CD8-positive, alpha-beta memory T cell (primary cell): ENCODE measurements around the gene SLC5A10. TPM values are rescaled to one million over a fixed set of nuclear protein-coding genes. Genes with fewer than 3 reads are reported as not detected.
A peak's percentile ranks its signal among the peaks of the same experiment; 100 is the strongest.

ENCODE experiments used
- CTCF ChIA-PET: fragments of 350-600 bp; sonication (Branson Sonifier 250); formaldehyde crosslinking; loops from one replicate; lab custom pipeline; 2021; ENCODE audit warnings: antibody characterized with exemption; lab: Charles Lee
- POLR2A ChIA-PET: fragments of 350-600 bp; sonication (Branson Sonifier 250); formaldehyde crosslinking; loops from one replicate; lab custom pipeline; 2021; ENCODE audit warnings: antibody characterized with exemption; lab: Charles Lee
- DNase-seq, 5 donors: peaks; one replicate each; pipeline versions ENCODE4 v3.0.0 to v3.0.0-alpha.2; 2020 to 2022; ENCODE audit warnings: mixed read lengths in 1 of 5
- H3K27ac ChIP-seq: one replicate; pipeline ENCODE4 v1.7.0; 2013; ENCODE audit warnings: low read depth, mild to moderate bottlenecking, low read length, moderate library complexity
- H3K27me3 ChIP-seq: 2 replicates; pipeline ENCODE4 v1.7.0; 2013; ENCODE audit warnings: low read length, mild to moderate bottlenecking; ENCODE audit not compliant: insufficient read depth, poor library complexity, severe bottlenecking
- H3K36me3 ChIP-seq: 2 replicates; pipeline ENCODE4 v1.7.0; 2013; ENCODE audit warnings: mild to moderate bottlenecking, low read length, moderate library complexity; ENCODE audit not compliant: insufficient read depth
- H3K4me1 ChIP-seq: 2 replicates; pipeline ENCODE4 v1.7.0; 2013; ENCODE audit warnings: mild to moderate bottlenecking, low read length, moderate library complexity; ENCODE audit not compliant: insufficient read depth
- H3K4me3 ChIP-seq: 2 replicates; pipeline ENCODE4 v1.7.0; 2013; ENCODE audit warnings: mild to moderate bottlenecking, low read length
- H3K9me3 ChIP-seq: 2 replicates; pipeline ENCODE4 v1.7.0; 2013; ENCODE audit warnings: mild to moderate bottlenecking, low read length
- H3K27ac Mint-ChIP-seq, 8 donors: one replicate each; pipeline ENCODE4 v1.8.0; 2020 to 2021; ENCODE audit warnings: mixed read lengths in 8 of 8, mild to moderate bottlenecking in 6 of 8, inconsistent platforms in 3 of 8, moderate library complexity in 3 of 8
- H3K27me3 Mint-ChIP-seq, 2 donors: one replicate each; pipeline ENCODE4 v1.8.0; 2020 to 2021; ENCODE audit warnings: mixed read lengths in 2 of 2, mild to moderate bottlenecking in 1 of 2, moderate library complexity in 1 of 2
- H3K36me3 Mint-ChIP-seq, 3 donors: one replicate each; pipeline ENCODE4 v1.8.0; 2020 to 2021; ENCODE audit warnings: mixed read lengths in 3 of 3, inconsistent platforms in 1 of 3, mild to moderate bottlenecking in 1 of 3
- H3K4me1 Mint-ChIP-seq, 3 donors: one replicate each; pipeline ENCODE4 v1.8.0; 2020 to 2021; ENCODE audit warnings: mixed read lengths in 3 of 3, inconsistent platforms in 1 of 3, mild to moderate bottlenecking in 1 of 3
- H3K4me3 Mint-ChIP-seq, 7 donors: one replicate each; pipeline ENCODE4 v1.8.0; 2020 to 2021; ENCODE audit warnings: mixed read lengths in 7 of 7, mild to moderate bottlenecking in 6 of 7, moderate library complexity in 4 of 7, inconsistent platforms in 2 of 7
- H3K9me3 Mint-ChIP-seq, 5 donors: one replicate each; pipeline ENCODE4 v1.8.0; 2020 to 2022; ENCODE audit warnings: mixed read lengths in 5 of 5, mild to moderate bottlenecking in 3 of 5, moderate library complexity in 2 of 5, inconsistent platforms in 1 of 5
- polyA plus RNA-seq: library from polyadenylated mRNA; unstranded; fragments of 300-500 nt; fragmentation: Illumina TruSeq; gene quantifications from one replicate; pipeline ENCODE4 v1.2.3, GENCODE V29; 2021
- total RNA-seq, 2 experiments: library from RNA; stranded (reverse); gene quantifications; one replicate each; pipeline ENCODE4 v1.2.3, GENCODE V29; 2021

Gene SLC5A10
- total and polyA plus RNA-seq, 3 experiments from 2014 or later: not detected

GRCh38 chr17:18948476-18949006 lies 3.4 kb upstream of the SLC5A10 start:
- no peaks in the 10 kb centered on the region for H3K27me3 ChIP-seq
- Mint-ChIP-seq H3K4me1 (peaks cover 0 to 3% (median 0%) of the 10 kb centered on the region in 3 donors), H3K4me3 (no peak overlapping the region), H3K27me3 (peaks cover 6 to 10% of the 10 kb centered on the region in 2 donors), H3K9me3 (no peaks in the 10 kb centered on the region), H3K27ac (no peak overlapping the region), H3K36me3 (peaks cover 0 to 2% (median 0%) of the 10 kb centered on the region in 3 donors)
- ChIA-PET CTCF (interaction anchor here (1.0 to 3.0 kb wide), 4 partner anchors 9 to 56 kb away, joined by 3 to 11 read pairs (median 4); partner anchors contain the start of gene FAM83G), POLR2A (no interaction called here)
- DNase-seq: no peak
- H3K36me3 ChIP-seq: no peaks in the 10 kb centered on the region
- no peaks in the 10 kb centered on the region for H3K9me3 ChIP-seq
- H3K27ac ChIP-seq: no peak overlapping the region
- H3K4me1 ChIP-seq: peaks cover 4% of the 10 kb centered on the region
- no peak overlapping the region for H3K4me3 ChIP-seq

GRCh38 chr17:18949566-18949965 lies 2.4 kb upstream of the SLC5A10 start:
- no peak overlapping the region for H3K27ac ChIP-seq
- no peaks in the 10 kb centered on the region for H3K36me3 ChIP-seq
- ChIA-PET CTCF (interaction anchor here (1.3 kb wide), 1 partner anchor 10 kb away, joined by 4 read pairs; no protein-coding TSS in a partner anchor), POLR2A (no interaction called here)
- no peaks in the 10 kb centered on the region for H3K27me3 ChIP-seq
- H3K9me3 Mint-ChIP-seq: no peaks in the 10 kb centered on the region
- peaks cover 6 to 10% of the 10 kb centered on the region in 2 donors for H3K27me3 Mint-ChIP-seq
- H3K36me3 Mint-ChIP-seq: peaks cover 0 to 2% (median 0%) of the 10 kb centered on the region in 3 donors
- no peaks in the 10 kb centered on the region for H3K9me3 ChIP-seq
- no peak overlapping the region for H3K4me3 Mint-ChIP-seq
- H3K27ac Mint-ChIP-seq: peak overlapping the region in 2 of 8 donors; percentile 20 to 47
- H3K4me3 ChIP-seq: no peak overlapping the region
- peaks cover 6 to 11% (median 8%) of the 10 kb centered on the region in 3 donors for H3K4me1 Mint-ChIP-seq
- peaks cover 12% of the 10 kb centered on the region for H3K4me1 ChIP-seq
- no peak for DNase-seq

- Histone ChIP-seq H3K27me3 (no peaks in the 10 kb centered on the region), H3K9me3 (no peaks in the 10 kb centered on the region), H3K27ac (no peak overlapping the region), H3K4me3 (no peak overlapping the region), H3K36me3 (no peaks in the 10 kb centered on the region), H3K4me1 (peaks cover 19% of the 10 kb centered on the region)
- CTCF ChIA-PET: no interaction called here
- DNase-seq: no peak
- Mint-ChIP-seq H3K9me3 (no peaks in the 10 kb centered on the region), H3K4me3 (no peak overlapping the region), H3K27me3 (peaks cover 7 to 10% of the 10 kb centered on the region in 2 donors), H3K27ac (peak overlapping the region in 1 of 8 donors; percentile 42), H3K4me1 (peaks cover 10 to 18% (median 12%) of the 10 kb centered on the region in 3 donors), H3K36me3 (peaks cover 0 to 2% (median 0%) of the 10 kb centered on the region in 3 donors)
- POLR2A ChIA-PET: no interaction called here
Measured at GRCh38 chr17:18950346-18950745, 1.6 kb upstream of the SLC5A10 start.

- Mint-ChIP-seq H3K27ac (peak overlapping the region in 1 of 8 donors; percentile 26), H3K4me3 (no peak overlapping the region), H3K27me3 (peaks cover 3 to 4% of the 10 kb centered on the region in 2 donors), H3K9me3 (no peaks in the 10 kb centered on the region), H3K4me1 (peaks cover 16 to 24% (median 17%) of the 10 kb centered on the region in 3 donors), H3K36me3 (no peaks in the 10 kb centered on the region)
- no peak overlapping the region for H3K4me3 ChIP-seq
- no peaks in the 10 kb centered on the region for H3K27me3 ChIP-seq
- no peaks in the 10 kb centered on the region for H3K9me3 ChIP-seq
- peaks cover 23% of the 10 kb centered on the region for H3K4me1 ChIP-seq
- ChIA-PET POLR2A (no interaction called here), CTCF (interaction anchor here (1.2 kb wide), 1 partner anchor 10 kb away, joined by 6 read pairs; no protein-coding TSS in a partner anchor)
- no peak for DNase-seq
- no peak overlapping the region for H3K27ac ChIP-seq
- no peaks in the 10 kb centered on the region for H3K36me3 ChIP-seq
Measured at GRCh38 chr17:18950944-18951905, 740 bp upstream of the SLC5A10 start.

GRCh38 chr17:18953231-18953728 lies 1.3 kb downstream of the SLC5A10 start:
- no peak overlapping the region for H3K27ac Mint-ChIP-seq
- Histone ChIP-seq H3K27me3 (no peaks in the 10 kb centered on the region), H3K27ac (no peak overlapping the region), H3K4me3 (no peak overlapping the region), H3K4me1 (peaks cover 29% of the 10 kb centered on the region), H3K36me3 (no peaks in the 10 kb centered on the region), H3K9me3 (no peaks in the 10 kb centered on the region)
- H3K9me3 Mint-ChIP-seq: no peaks in the 10 kb centered on the region
- ChIA-PET CTCF (no interaction called here), POLR2A (no interaction called here)
- H3K36me3 Mint-ChIP-seq: no peaks in the 10 kb centered on the region
- H3K4me1 Mint-ChIP-seq: peaks cover 18 to 34% (median 28%) of the 10 kb centered on the region in 3 donors
- peaks cover 3 to 4% of the 10 kb centered on the region in 2 donors for H3K27me3 Mint-ChIP-seq
- DNase-seq: no peak
- no peak overlapping the region for H3K4me3 Mint-ChIP-seq

GRCh38 chr17:18954321-18954720 lies 2.4 kb downstream of the SLC5A10 start:
- Histone ChIP-seq H3K4me3 (no peak overlapping the region), H3K36me3 (no peaks in the 10 kb centered on the region), H3K9me3 (no peaks in the 10 kb centered on the region), H3K27me3 (no peaks in the 10 kb centered on the region), H3K4me1 (peaks cover 29% of the 10 kb centered on the region), H3K27ac (no peak overlapping the region)
- peaks cover 18 to 34% (median 28%) of the 10 kb centered on the region in 3 donors for H3K4me1 Mint-ChIP-seq
- peak overlapping the region in 3 of 8 donors; percentile 17 to 94 (median 52) for H3K27ac Mint-ChIP-seq
- no peak for DNase-seq
- H3K27me3 Mint-ChIP-seq: peaks cover 3 to 4% of the 10 kb centered on the region in 2 donors
- CTCF ChIA-PET: interaction anchor here (1.5 kb wide), 1 partner anchor 329 kb away, joined by 4 read pairs; no protein-coding TSS in a partner anchor
- H3K4me3 Mint-ChIP-seq: peak overlapping the region in 3 of 7 donors; percentile 22 to 77 (median 28)
- no peaks in the 10 kb centered on the region for H3K9me3 Mint-ChIP-seq
- H3K36me3 Mint-ChIP-seq: no peaks in the 10 kb centered on the region
- POLR2A ChIA-PET: interaction anchor here (0.6 to 1.2 kb wide), 2 partner anchors 12 to 96 kb away, joined by 4 to 5 read pairs; no protein-coding TSS in a partner anchor

GRCh38 chr17:18955009-18955408 lies 3.0 kb downstream of the SLC5A10 start:
- ChIA-PET POLR2A (interaction anchor here (0.6 to 1.2 kb wide), 2 partner anchors 13 to 96 kb away, joined by 4 to 5 read pairs; no protein-coding TSS in a partner anchor), CTCF (interaction anchor here (1.1 to 1.5 kb wide), 4 partner anchors 12 to 329 kb away, joined by 3 to 4 read pairs (median 3); partner anchors contain the start of gene PRPSAP2)
- Histone ChIP-seq H3K9me3 (no peaks in the 10 kb centered on the region), H3K27ac (no peak overlapping the region), H3K4me1 (peaks cover 29% of the 10 kb centered on the region), H3K27me3 (no peaks in the 10 kb centered on the region), H3K36me3 (no peaks in the 10 kb centered on the region), H3K4me3 (peak overlapping the region; percentile 44)
- peaks cover 3 to 4% of the 10 kb centered on the region in 2 donors for H3K27me3 Mint-ChIP-seq
- H3K9me3 Mint-ChIP-seq: no peaks in the 10 kb centered on the region
- H3K36me3 Mint-ChIP-seq: no peaks in the 10 kb centered on the region
- DNase-seq: no peak
- peak overlapping the region in 4 of 8 donors; percentile 50 to 82 (median 64) for H3K27ac Mint-ChIP-seq
- H3K4me3 Mint-ChIP-seq: peak overlapping the region; percentile 39 to 84 (median 75)
- peaks cover 18 to 34% (median 28%) of the 10 kb centered on the region in 3 donors for H3K4me1 Mint-ChIP-seq
